GM18502 (cell line): ENCODE data around the gene C2CD3.
A peak's percentile ranks its signal among the peaks of the same experiment; 100 is the strongest.

ENCODE experiments used
- ATAC-seq: cut with Tn5 transposase; IDR thresholded peaks from one replicate; pipeline ENCODE4 v1.9.1; 2021; ENCODE audit warnings: mild to moderate bottlenecking; ENCODE audit not compliant: unreplicated experiment, poor library complexity

The C2CD3 gene

GRCh38 chr11:74008373-74009229 lies 162.2 kb downstream of the C2CD3 start, which contains the start of gene UCP3:
UCP3 (minus strand) TSS chr11:74009085; CDS start chr11:74007042, 2,043 bp downstream.
- no peak for ATAC-seq

- ATAC-seq = no peak
Observed at GRCh38 chr11:74007691-74008372, 163.0 kb downstream of the C2CD3 start.

GRCh38 chr11:74006743-74007304 lies 164.0 kb downstream of the C2CD3 start:
- no peak for ATAC-seq

GRCh38 chr11:74005721-74006517 lies 164.9 kb downstream of the C2CD3 start:
- no peak for ATAC-seq

GRCh38 chr11:74004759-74005615 lies 165.8 kb downstream of the C2CD3 start:
- ATAC-seq = no peak

GRCh38 chr11:74004046-74004695 lies 166.6 kb downstream of the C2CD3 start:
- ATAC-seq = no peak

GRCh38 chr11:74002832-74003231 lies 168.0 kb downstream of the C2CD3 start:
- no peak for ATAC-seq

- ATAC-seq = no peak
Observed at GRCh38 chr11:74001822-74002286, 168.9 kb downstream of the C2CD3 start.

GRCh38 chr11:74000307-74001133 lies 170.3 kb downstream of the C2CD3 start:
- no peak for ATAC-seq

GRCh38 chr11:73999581-74000306 lies 171.1 kb downstream of the C2CD3 start:
- no peak for ATAC-seq

GRCh38 chr11:73998846-73999575 lies 171.8 kb downstream of the C2CD3 start:
- no peak for ATAC-seq

GRCh38 chr11:73997120-73997770 lies 173.6 kb downstream of the C2CD3 start:
- ATAC-seq = no peak

GRCh38 chr11:73996161-73996747 lies 174.5 kb downstream of the C2CD3 start:
- no peak for ATAC-seq

GRCh38 chr11:73995731-73996130 lies 175.1 kb downstream of the C2CD3 start:
- peak; percentile 57 for ATAC-seq

- ATAC-seq = peak; percentile 43
Observed at GRCh38 chr11:73995247-73995646, 175.6 kb downstream of the C2CD3 start.

GRCh38 chr11:73991471-73992006 lies 179.3 kb downstream of the C2CD3 start:
- no peak for ATAC-seq
